Measurements from ENCODE around the gene TMEM79. TPM values are rescaled to one million over a fixed set of nuclear protein-coding genes. Genes with fewer than 3 reads are reported as not detected.

TMEM79 gene
- total and polyA plus RNA-seq, 2 experiments from 2014 or later: 3.0 to 4.0 TPM

- DNase-seq (ENCODE audit: low read depth in 1 of 2, low spot score in 1 of 2): peak; percentile 99
Measured at GRCh38 chr1:156282479-156283222, 1.5 kb upstream of the TMEM79 start, which contains the start of gene SMG5. TSS of gene SMG5 (minus strand) at chr1:156282825. CDS start at chr1:156282680, 145 bp downstream.

DNA sequence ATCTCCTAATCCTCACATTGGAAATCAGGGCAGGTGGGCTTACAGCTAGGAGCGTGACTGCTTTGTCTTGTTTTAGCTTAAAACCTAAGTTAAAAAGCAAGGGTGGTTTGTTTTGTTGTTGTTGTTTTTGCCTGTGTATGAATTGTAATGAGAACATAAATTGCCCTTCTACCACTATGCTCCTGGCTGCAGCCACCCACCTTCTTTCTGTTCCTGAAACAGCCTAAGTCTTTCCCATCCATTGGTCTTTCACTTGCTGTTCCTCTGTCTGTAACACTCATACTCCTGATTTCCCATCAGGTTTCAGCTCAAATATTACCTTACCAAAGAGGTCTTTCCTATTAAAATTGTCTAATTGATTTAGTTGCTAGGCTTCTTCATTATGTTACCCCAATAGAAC is 604 bp upstream of the TMEM79 start:
- H3K4me3 ChIP-seq: peak overlapping the region; percentile 59
- peaks cover 19% of the 10 kb centered on the region for H3K4me1 ChIP-seq (ENCODE audit: low read depth)
- H3K36me3 ChIP-seq: peaks cover 4% of the 10 kb centered on the region
- peak overlapping the region; percentile 67 for H3K27ac ChIP-seq
- no peak for TF ChIP-seq CTCF (IDR thresholded peaks at IDR 0.05; ENCODE audit: low read depth, low read length)
- DNase-seq (ENCODE audit: low read depth in 1 of 2, low spot score in 1 of 2): no peak
- no peaks in the 10 kb centered on the region for H3K9me3 ChIP-seq (ENCODE audit: low read depth)
- H3K27me3 ChIP-seq: no peaks in the 10 kb centered on the region

More at GRCh38 chr1:156282479-156283222, 1.5 kb upstream of the TMEM79 start, which contains the start of gene SMG5:
- H3K9me3 ChIP-seq (ENCODE audit: low read depth): no peaks in the 10 kb centered on the region
- H3K4me3 ChIP-seq: peak within 1 kb of the TSS; percentile 59
- peaks cover 11% of the 10 kb centered on the region for H3K36me3 ChIP-seq
- H3K27ac ChIP-seq: peak within 1 kb of the TSS; percentile 94
- no peaks in the 10 kb centered on the region for H3K27me3 ChIP-seq
- H3K4me1 ChIP-seq (ENCODE audit: low read depth): peaks cover 19% of the 10 kb centered on the region
- no peak for TF ChIP-seq CTCF (IDR thresholded peaks at IDR 0.05; ENCODE audit: low read depth, low read length)

DNA sequence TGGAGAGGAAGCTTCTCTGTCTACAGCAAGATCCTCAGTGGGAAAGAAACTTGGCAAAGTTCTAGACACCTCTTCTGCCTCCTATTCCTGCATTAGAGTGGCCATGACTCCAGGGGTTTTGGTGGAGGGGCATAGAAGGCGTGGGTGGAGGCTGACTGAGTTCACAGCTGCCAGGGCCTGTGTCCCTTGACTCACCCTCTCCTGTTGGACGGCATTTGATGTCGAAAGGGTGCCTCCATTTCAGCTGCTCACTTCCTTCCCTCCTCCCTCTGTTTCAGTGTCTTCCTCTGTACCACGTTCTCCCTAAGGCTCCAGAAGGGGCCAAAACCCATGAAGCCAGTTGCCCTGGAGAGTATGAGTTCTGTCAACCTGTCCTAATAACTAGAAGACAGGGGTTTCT is 632 bp downstream of the TMEM79 start:
- Histone ChIP-seq H3K27me3 (no peaks in the 10 kb centered on the region), H3K36me3 (no peaks in the 10 kb centered on the region), H3K4me1 (ENCODE audit: low read depth) (peaks cover 19% of the 10 kb centered on the region), H3K27ac (no peak overlapping the region), H3K4me3 (no peak overlapping the region), H3K9me3 (ENCODE audit: low read depth) (no peaks in the 10 kb centered on the region)
- no peak for TF ChIP-seq CTCF (IDR thresholded peaks at IDR 0.05; ENCODE audit: low read depth, low read length)
- peak in 1 of 2 donors; percentile 14 for DNase-seq (ENCODE audit: low read depth in 1 of 2, low spot score in 1 of 2)

- Histone ChIP-seq H3K36me3 (no peaks in the 10 kb centered on the region), H3K27ac (no peak overlapping the region), H3K27me3 (no peaks in the 10 kb centered on the region), H3K4me1 (ENCODE audit: low read depth) (peaks cover 19% of the 10 kb centered on the region), H3K9me3 (ENCODE audit: low read depth) (no peaks in the 10 kb centered on the region), H3K4me3 (no peak overlapping the region)
- DNase-seq (ENCODE audit: low read depth in 1 of 2, low spot score in 1 of 2): no peak
- TF ChIP-seq CTCF (IDR thresholded peaks at IDR 0.05; ENCODE audit: low read depth, low read length): no peak
Measured at GRCh38 chr1:156285437-156285836, 1.3 kb downstream of the TMEM79 start.

GRCh38 chr1:156286061-156286460 is 1.9 kb downstream of the TMEM79 start:
- no peak overlapping the region for H3K27ac ChIP-seq
- no peak overlapping the region for H3K4me3 ChIP-seq
- no peaks in the 10 kb centered on the region for H3K27me3 ChIP-seq
- peaks cover 12% of the 10 kb centered on the region for H3K4me1 ChIP-seq (ENCODE audit: low read depth)
- TF ChIP-seq CTCF (IDR thresholded peaks at IDR 0.05; ENCODE audit: low read depth, low read length): no peak
- no peaks in the 10 kb centered on the region for H3K36me3 ChIP-seq
- H3K9me3 ChIP-seq (ENCODE audit: low read depth): no peaks in the 10 kb centered on the region
- DNase-seq (ENCODE audit: low read depth in 1 of 2, low spot score in 1 of 2): no peak

Data from cardiac muscle cell (in vitro differentiated cells and primary cell).